Activated CD4-positive, alpha-beta T cell treated with anti-CD3 and anti-CD28 coated beads, Interleukin-2, amount 50 U/mL, for 1 hour (primary cell): ENCODE results near the gene FER1L5.

ENCODE experiments used
- DNase-seq: peaks from one replicate; pipeline ENCODE4 v3.0.0-alpha.2; 2020

FER1L5 gene

DNA sequence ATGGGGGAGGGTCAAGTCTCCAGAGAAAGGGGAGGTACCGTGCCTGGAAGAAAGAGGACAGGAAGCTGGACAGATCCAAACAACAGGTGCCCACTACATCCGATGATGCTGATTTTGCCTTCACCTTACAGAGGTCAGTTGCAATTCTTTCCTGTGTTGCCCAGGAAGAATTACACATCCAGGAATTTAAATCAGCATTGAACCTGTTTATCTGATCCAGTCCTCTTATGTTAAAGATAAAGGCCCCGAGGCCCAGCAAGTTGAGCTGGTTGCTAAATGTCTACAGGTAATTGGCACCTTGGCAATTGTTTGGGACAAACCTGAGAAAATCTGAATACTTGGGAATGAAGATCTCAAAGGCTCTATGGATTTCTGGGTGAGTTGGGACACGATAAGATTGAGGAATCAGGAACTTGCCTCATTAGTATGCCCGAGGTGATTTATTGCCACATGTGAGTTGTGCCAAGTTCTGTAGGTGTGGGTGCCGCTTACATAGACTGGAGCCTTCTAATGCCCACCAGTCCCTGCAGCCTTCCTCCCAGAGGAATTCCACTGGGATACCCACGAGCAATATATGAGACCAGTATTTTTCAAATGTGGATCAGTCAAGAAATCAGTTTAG is 111.2 kb downstream of the FER1L5 start:
- DNase-seq, result no peak

- no peak for DNase-seq
These were observed 111.8 kb downstream of the FER1L5 start for GRCh38 chr2:96754317-96754716.
